Measurements from ENCODE around the gene HIRA.

- TF ChIP-seq CTCF (IDR thresholded peaks at IDR 0.05; ENCODE audit: poor library complexity, severe bottlenecking) (no peak), POLR2AphosphoS5 (IDR thresholded peaks at IDR 0.05) (no peak), EZH2 (IDR thresholded peaks at IDR 0.05; ENCODE audit: borderline replicate concordance, insufficient read depth, low read length, poor library complexity, severe bottlenecking) (no peak), TAF1 (IDR thresholded peaks at IDR 0.05; ENCODE audit: low read depth) (no peak), EP300 (conservative IDR thresholded peaks at IDR 0.05; ENCODE audit: poor library complexity, severe bottlenecking) (no peak), RAD21 (conservative IDR thresholded peaks at IDR 0.05) (no peak), REST (IDR thresholded peaks at IDR 0.05; ENCODE audit: borderline replicate concordance) (no peak)
These were observed 140.9 kb downstream of the HIRA start for GRCh38 chr22:19290400-19291217.

Measured in neural cell (in vitro differentiated cells).